GM21619 (cell line): ENCODE results near the gene LRP5.
"Not testable (repeated sequence)": the region's sequence is repeated elsewhere in the genome, so short reads cannot be mapped to it uniquely, and the experiment has no call there.

Experiments used
- ATAC-seq: cut with Tn5 transposase; IDR thresholded peaks from one replicate; pipeline ENCODE4 v1.9.1; 2021; ENCODE audit not compliant: unreplicated experiment

Gene LRP5

DNA sequence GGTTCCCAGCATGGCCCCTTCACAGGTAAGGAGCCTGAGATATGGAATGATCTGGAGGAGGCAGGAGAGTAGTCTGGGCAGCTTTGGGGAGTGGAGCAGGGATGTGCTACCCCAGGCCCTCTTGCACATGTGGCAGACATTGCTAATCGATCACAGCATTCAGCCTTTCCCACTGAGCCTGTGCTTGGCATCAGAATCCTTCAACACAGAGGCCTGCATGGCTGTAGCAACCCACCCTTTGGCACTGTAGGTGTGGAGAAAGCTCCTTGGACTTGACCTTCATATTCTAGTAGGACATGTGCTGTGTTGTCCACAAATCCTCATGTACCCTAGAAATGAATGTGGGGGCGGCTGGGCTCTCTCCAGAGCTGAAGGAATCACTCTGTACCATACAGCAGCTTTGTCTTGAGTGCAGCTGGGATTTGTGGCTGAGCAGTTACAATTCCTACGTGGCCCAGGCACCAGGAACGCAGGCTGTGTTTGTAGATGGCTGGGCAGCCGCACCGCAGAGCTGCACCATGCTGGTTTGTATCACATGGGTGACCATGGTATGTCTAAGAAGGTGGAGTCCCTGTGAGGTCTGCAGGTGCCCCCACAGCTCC is 126.4 kb downstream of the LRP5 start:
- no peak for ATAC-seq

DNA sequence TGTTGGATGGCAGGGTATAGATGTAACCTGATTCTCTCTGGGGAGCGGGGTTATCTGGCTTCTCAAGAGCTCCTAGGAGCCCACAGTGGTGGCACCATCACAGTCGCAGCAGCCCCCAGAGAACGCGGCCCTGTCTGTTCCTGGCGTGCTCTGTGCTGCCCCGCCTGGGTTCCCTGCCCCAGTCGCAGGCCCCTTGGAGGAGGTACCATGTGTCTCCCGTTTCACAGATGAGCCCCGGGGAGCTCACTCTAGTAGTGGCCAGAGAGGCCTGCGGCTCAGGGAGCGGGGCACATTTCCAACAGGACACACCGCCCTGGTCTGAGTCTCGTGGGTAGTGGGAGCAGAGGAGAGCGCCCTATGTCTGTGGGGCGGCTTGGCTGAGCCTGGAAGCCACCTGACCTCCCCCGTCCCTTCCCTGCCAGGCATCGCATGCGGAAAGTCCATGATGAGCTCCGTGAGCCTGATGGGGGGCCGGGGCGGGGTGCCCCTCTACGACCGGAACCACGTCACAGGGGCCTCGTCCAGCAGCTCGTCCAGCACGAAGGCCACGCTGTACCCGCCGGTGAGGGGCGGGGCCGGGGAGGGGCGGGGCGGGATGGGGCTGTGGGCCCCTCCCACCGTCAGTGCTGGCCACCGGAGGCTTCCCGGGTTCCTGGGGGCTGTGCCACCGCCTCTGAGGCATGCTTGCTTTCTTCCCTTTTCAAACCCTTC is 127.1 kb downstream of the LRP5 start:
- ATAC-seq = no peak

DNA sequence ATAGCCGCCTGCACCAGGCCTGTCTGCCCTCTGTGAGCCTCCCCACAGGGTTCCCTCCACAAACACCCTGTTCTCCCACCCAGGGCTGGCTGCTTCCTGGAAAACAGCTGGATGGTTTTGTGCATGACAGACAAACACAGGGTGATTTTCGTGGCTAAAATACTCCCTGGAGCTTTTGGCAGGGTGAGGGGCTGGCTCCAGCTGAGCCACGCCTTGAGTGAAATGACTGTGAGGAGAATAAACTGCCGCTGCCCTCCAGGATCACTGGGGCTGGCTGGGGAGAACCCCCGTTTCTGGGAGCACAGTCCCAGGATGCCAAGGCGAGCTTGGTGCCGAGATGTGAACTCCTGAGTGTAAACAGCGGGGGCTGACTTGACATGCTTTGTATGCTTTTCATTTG is 127.8 kb downstream of the LRP5 start:
- no peak for ATAC-seq

DNA sequence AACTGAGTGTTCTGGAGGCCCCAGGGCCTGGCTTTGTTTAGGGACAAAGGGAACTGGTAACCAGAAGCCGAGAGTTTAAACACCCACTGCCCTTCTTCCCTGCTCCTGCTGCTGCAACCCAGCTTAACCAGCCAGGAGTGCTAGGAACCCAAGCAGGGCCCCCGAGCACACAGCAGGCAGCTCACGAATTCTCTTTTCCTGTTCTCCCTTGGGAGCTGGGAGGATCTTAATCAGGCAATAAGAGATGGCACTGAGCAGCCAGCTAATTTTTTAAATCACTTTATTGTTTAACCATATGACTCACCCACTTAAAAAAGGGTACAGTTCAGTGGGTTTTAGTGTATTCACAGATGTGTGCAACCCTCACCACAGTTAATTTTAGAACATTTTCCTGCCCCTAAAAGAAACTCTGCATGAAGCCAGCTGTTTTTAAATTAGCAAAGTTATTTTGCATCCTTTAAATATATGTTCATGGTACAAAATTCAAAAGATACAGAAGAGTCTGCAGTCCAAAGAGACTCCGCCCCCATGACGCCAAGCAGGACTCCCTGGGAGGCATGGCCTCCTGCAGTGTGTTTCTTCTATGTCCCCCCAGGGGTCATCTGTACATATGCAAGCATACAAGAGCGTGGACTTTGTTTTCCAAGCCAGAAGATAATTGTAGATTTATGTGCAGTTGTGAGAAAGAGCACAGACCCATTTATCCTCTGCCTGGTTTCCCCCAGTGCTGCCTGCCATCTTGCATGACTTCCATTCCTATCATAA is 129.3 kb downstream of the LRP5 start:
- ATAC-seq = no peak

DNA sequence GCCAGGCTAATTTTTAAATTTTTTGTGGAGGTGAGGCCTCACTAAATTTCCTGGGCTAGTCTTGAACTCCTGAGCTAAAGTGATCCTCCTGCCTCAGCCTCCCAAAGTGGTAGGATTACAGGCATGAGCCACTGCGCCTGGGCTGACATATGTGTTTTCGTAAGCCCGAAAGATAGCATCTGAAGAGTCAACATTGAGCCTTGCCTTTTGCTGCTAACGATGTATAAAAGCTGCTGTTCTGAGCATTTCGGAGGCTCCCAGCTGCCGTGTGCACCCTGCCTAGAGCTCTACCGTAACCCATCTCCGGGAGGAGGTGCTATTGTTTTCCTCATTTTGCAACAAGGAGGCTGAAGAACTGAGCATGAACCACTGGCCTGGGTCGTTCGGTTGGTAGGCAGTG is 130.0 kb downstream of the LRP5 start:
- ATAC-seq = no peak

DNA sequence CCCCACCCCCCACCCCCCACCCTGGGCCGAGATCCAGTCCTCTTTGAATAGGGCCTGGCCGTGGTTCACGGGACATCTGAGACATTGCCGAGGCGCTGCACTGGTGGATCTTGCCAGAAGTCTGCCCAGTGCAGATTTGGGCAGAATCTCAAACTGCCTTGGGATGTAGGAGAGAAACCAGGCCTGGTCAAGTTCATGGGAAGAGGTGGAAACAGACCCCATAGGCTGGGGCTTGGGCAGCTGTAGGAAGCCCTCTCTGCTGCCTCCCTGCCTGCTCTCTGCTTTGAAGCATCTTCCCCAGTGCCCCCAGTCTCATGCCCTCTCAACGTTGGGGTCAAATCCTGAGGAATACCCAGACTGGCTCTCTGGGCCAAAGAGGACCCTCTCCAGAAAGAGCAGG is 132.2 kb downstream of the LRP5 start:
- ATAC-seq = no peak

DNA sequence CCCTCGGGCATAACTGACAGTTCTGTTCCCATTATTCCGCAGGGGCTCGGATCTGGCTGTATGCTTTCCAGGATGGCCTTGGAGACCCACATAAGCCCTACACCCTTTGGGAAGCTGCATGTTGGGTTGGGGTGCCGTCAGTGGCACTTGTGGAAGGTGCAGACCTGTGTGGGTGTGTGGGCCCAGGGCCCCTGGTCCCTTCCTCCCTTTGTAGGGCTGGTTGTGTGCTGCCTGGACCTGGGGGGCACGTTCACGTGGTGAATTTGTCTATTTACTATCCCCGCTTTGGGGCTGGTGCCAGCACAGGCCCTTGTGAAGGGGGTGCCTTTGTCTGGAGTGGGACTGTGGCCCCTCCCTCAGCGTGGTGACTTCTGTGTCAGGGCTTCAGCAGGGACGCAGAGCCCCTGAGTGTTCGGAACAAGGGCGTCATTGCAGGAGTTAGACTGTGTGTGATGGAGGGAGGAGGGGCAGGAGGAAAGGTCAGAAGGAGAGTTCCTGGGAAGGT is 133.2 kb downstream of the LRP5 start:
- no peak for ATAC-seq

DNA sequence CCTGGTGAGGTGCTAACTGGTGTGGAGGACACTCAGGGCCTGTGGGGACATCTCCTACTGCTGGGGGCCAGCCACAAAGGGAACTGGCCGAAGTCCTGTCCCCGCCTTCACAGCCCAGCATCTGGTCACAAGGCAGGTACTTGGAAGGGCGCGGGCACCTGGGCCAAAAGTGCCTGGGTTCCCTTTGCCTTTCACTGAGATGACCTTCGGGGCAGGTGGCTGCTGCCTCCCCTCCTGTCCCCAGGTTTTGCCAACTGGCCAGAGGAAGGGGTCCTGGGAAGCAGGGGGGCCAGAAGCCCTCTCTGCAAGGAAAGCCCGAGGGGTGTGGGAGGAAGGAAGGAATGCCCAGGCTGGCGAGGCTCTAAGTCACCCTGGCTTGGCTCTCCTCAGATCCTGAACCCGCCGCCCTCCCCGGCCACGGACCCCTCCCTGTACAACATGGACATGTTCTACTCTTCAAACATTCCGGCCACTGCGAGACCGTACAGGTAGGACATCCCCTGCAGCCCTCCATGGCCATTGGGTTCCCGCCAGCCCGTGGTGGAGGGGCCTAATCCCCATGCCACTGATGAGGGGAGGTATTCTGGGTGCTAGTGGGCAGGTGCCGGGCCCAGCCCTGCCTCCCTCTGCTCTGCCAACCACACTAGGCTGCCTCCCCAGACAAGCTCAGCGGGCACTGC is 133.8 kb downstream of the LRP5 start:
- ATAC-seq = no peak

DNA sequence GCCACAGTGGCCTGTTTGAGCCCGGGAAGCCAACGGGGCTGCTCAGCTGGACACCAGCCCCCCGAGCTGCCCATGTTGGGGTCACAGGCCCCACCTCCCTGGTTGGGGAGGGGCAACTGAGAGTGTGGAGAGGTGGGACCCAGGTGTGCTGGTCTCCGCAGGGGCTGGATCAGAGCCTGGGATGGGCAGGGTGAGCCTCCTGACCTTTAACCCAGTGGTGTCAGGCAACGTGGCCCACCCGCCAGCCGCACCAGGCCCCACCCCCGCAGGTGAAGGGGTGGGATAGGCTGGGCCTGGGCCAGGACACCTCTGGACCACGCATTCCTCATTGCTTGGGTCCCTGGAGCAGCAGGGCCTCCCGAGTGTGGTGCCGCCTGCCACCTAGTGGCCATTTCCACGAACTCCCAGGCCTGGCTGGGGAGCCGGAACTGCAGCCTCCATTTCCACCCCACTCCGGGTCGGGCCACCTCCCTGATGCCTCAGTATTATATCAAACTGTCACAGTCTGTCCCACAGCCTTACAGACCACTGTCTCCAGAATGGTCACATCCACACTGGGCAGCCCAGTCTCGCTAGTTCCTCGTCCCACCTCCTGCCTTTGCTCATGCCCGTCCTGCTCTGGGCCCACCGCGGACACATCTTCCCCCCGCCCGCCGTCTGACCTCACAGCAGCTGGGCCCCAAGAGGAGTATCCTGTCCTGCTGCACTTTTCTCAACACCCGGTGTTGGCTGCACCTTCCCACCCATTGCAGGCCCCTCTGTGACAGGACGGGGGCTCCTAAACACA is 134.8 kb downstream of the LRP5 start:
- ATAC-seq = peak; percentile 50

DNA sequence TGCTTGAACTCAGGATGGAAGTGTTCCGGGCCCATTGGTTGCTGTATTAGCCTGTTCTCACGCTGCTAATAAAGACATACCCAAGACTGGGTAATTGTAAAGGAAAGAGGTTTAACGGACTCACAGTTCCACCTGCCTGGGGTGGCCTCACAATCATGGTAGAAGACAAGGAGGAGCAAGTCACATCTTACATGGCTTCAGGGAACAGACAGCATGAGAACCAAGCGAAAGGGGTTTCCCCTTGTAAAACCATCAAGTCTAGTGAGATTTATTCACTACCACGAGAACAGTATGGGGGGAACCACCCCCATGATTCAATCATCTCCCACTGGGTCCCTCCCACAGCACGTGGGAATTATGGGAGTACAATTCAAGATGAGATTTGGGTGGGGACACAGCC is 135.5 kb downstream of the LRP5 start:
- ATAC-seq = not testable (repeated sequence)

DNA sequence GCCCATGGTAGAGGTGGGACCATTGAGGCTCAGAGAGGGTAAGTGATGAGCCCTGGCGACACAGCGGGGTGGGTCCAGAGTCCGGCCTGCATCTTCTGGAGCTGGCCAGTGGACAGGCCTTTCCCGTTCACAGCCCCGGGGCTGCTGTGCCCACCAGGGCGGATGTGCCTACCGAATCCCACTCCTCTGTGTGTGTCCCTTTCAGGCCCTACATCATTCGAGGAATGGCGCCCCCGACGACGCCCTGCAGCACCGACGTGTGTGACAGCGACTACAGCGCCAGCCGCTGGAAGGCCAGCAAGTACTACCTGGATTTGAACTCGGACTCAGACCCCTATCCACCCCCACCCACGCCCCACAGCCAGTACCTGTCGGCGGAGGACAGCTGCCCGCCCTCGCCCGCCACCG is 136.2 kb downstream of the LRP5 start:
- ATAC-seq = no peak

DNA sequence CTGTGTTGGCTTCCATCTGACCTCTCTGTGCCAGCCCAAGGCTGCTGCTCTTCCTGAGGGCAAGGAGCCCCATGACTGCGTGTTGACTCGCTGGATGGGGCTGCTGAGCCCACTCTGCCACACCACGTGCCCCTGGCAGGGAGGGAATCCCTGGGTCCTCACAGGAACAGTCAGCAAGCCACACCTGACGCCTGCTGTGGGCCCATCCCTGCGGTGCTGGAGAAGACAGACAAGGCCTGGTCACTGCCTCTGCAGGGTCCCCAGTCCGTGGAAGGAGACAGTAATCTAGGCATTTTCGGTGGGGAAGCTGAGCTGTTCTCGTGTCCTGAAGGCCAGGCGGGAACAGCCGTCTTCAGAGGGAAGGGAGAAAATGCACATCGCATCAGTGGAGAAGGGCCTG is 137.6 kb downstream of the LRP5 start:
- no peak for ATAC-seq

DNA sequence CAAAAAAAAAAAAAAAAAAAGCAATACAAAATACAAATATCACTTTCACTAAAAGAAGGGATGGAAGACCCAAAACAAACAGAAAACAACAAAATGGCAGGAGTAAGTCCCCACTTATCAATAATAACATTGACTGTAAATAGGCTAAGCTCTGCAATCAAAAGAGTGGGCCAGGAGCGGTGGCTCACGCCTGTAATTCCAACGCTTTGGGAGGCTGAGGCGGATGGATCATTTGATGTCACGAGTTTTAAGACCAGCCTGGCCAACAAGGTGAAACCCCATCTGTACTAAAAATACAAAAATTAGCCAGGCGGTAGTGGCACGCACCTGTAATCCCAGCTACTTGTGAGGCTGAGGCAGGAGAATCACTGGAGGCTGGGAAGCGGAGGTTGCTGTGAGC is 138.3 kb downstream of the LRP5 start:
- ATAC-seq = no peak

DNA sequence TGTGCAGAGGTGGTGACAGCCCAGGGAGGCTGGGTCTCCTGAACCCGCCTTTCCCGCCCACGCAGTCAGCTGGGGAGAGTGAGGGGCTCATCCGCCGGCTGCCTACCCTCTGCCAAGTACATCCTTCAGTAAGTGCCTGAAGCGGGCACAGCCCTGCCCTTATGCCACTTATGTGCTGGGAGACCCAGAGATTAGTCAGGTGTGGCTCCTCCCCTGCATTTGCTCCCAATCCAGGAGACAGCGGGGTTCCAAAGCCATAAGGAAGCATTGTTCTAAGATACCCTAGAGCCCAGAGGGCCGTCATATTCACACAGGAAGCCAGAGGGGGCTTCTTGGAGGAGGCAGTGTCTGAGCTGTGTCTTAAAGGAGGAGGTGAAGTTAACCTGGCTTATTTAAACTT is 142.4 kb downstream of the LRP5 start:
- ATAC-seq = no peak

DNA sequence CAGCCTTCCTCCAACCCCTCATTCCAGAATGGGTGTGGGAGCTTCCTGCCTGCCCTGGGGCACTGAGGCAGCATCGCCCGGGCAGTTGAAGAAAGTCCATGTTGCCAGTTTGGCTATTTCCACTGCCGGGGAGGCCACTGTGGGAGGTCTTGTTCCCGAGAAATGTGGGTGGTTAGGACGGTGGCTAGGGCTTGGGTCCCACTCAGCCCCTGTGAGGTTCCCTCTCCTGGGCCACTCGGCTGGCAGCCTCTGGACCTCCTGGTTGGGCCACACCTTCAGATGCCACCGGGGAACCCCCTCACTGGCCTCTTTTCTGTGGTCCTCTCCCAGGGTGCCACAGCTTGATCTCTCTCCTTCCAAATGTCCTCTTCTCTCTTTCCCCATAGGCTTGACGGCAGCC is 143.1 kb downstream of the LRP5 start:
- ATAC-seq = no peak

DNA sequence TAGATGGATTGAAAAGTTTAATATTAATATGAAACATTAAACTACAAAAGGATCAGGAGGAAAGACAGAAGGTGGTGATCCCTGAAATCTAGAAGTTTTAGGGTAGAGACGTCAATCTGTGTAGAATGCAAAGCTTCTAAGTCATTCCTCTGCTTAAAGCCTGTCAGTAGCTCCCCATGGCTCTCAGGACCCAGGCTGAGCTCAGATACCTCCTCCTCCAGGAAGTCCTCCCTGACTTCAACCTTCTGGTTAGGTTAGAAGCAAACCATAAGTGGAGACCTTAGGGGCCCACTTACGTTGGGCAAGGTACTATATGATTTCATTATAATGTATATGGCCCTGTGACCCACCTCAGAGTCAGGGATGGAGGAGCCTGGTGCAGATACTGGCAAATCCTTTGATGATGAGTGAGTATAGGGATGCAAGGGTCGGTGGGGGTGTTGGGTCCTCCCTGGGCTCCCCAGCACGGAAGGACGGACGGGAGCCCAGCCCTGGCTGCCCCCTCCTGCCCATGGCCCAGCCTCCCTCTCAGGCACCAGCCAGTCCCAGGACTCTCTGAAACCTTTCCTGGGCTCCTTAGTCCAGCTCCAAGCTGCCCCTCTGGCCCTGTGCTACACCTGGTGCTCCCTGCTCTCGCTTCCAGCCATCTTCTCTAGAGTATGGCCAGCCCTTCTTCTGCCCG is 145.0 kb downstream of the LRP5 start:
- ATAC-seq = no peak

DNA sequence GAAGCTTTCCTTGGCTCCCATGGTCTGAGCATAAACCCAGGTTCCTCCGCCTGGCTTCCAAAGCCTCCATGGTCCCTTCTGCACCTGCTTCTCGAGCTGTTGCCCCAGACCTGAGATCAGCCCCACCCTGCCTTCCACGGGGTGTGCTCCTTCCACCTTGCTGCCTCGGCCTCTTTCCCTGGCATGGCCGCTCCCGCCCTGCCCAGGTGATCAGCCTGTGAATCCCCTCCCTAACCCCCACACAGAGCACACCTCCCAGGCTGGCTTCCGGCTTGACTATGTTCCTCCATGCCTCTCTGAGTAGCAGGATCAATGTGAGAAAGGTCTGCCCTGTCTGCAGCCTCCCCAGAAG is 145.5 kb downstream of the LRP5 start:
- no peak for ATAC-seq

DNA sequence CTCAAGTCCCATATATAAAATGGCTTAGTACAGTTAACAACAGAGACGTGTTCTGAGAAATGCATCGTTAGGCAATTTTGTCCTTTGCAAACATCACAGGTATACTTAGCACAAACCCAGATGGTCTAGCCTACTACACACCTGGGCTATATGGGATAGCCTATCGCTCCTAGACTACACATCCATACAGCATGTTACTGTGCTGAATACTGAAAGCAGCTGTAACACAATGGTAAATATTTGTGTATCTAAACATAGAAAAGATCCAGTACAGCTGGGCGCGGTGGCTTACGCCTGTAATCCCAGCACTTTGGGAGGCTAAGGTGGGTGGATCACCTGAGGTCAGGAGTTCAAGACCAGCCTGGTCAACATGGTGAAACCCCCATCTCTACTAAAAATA is 145.9 kb downstream of the LRP5 start:
- ATAC-seq = not testable (repeated sequence)

DNA sequence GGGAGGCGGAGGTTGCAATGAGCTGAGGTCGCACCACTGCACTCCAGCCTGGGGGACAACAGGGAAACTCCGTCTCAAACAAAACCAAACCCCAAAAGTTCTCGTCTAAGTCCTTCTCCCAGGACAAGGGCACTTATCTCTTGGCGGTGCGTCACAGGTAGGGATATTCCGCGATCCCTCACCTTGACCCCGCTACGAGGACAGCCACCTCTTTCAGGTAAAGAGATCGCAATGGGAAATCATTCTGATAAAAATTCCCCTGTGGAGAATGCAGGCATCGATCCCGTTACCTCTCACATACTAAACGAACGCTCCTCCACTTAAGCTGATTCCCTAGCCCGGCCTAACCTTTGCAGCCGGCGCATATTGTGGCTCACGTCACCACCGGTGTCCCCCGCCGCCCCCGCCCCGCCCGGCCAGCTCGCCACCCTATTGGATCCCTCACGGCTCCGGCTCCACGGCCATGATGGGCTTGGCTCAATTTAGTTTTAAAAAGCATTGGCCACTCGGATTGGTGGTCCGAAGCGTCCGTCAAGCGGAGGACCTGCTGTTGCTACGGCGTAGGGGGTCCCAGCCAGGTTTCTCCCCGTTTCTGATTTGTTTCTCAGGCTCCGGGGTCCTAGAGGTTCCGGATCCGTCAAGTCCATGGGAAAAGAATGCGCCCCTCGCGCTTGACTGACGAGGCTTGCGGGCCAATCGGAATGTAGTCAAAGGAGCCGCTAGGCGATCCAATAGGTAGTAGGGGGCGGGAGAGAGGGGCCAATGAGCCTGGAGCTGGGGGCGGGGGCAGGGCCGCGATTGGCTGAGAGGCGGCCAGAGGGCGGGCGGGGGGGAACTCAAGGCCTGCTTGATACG is 147.7 kb downstream of the LRP5 start:
- peak; percentile 71 for ATAC-seq
